ENCODE measurements around the gene SDK1.

- TF ChIP-seq CTCF (IDR thresholded peaks at IDR 0.05; ENCODE audit: extremely low read depth in 1 of 2, insufficient read depth in 1 of 2, low read depth in 1 of 2, low read length in 2 of 2): no peak
- TF ChIP-seq MAX (IDR thresholded peaks at IDR 0.05; ENCODE audit: insufficient read depth, insufficient read length): no peak
- no peak for TF ChIP-seq POLR2AphosphoS5 (IDR thresholded peaks at IDR 0.05; ENCODE audit: insufficient read depth, low read depth, low read length)
These were observed 623.2 kb downstream of the SDK1 start for GRCh38 chr7:3924277-3924676.

Measured in endothelial cell of umbilical vein (primary cell).